Hematopoietic multipotent progenitor cell treated with erythropoietin and hydrocortisone succinate and interleukin-3 and kit ligand, for 15 days (in vitro differentiated cells): Measurements from ENCODE around the gene PCDHA8.
"Not testable (repeated sequence)": the region's sequence is repeated elsewhere in the genome, so short reads cannot be mapped to it uniquely, and the experiment has no call there.

Experiments used
- DNase-seq: peaks from one replicate; pipeline ENCODE4 v3.0.0-alpha.2; 2015; ENCODE audit warnings: low spot score

The PCDHA8 gene

DNA sequence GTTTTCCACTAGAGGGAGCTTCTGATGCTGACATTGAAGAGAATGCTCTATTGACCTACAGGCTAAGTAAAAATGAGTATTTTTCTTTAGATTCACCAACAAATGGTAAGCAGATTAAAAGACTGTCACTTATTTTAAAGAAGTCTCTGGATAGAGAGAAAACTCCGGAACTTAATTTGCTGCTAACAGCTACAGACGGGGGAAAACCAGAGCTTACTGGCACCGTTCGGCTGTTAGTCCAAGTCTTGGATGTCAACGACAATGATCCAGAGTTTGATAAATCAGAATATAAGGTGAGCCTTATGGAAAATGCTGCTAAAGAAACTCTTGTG, 28.5 kb downstream of the PCDHA8 start:
- no peak for DNase-seq

DNA sequence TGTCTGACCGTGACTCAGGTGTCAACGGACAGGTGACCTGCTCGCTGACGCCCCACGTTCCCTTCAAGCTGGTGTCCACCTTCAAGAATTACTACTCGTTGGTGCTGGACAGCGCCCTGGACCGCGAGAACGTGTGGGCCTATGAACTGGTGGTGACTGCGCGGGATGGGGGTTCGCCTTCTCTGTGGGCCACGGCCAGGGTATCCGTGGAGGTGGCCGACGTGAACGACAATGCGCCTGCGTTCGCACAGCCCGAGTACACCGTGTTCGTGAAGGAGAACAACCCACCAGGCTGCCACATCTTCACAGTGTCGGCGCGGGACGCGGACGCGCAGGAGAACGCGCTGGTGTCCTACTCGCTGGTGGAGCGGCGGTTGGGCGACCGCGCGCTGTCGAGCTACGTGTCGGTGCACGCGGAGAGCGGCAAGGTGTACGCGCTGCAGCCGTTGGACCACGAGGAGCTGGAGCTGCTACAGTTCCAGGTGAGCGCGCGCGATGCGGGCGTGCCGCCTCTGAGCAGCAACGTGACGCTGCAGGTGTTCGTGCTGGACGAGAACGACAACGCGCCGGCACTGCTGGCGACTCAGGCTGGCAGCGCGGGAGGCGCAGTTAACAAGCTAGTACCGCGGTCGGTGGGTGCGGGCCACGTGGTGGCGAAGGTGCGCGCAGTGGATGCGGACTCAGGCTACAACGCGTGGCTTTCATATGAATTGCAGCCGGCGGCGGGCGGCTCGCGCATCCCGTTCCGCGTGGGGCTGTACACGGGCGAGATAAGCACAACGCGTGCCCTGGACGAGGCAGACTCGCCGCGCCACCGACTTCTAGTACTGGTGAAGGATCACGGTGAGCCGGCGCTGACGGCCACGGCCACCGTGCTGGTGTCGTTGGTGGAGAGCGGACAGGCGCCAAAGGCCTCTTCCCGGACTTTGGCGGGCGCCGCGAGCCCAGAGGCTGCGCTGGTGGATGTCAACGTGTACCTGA, 29.5 kb downstream of the PCDHA8 start:
- no peak for DNase-seq

DNA sequence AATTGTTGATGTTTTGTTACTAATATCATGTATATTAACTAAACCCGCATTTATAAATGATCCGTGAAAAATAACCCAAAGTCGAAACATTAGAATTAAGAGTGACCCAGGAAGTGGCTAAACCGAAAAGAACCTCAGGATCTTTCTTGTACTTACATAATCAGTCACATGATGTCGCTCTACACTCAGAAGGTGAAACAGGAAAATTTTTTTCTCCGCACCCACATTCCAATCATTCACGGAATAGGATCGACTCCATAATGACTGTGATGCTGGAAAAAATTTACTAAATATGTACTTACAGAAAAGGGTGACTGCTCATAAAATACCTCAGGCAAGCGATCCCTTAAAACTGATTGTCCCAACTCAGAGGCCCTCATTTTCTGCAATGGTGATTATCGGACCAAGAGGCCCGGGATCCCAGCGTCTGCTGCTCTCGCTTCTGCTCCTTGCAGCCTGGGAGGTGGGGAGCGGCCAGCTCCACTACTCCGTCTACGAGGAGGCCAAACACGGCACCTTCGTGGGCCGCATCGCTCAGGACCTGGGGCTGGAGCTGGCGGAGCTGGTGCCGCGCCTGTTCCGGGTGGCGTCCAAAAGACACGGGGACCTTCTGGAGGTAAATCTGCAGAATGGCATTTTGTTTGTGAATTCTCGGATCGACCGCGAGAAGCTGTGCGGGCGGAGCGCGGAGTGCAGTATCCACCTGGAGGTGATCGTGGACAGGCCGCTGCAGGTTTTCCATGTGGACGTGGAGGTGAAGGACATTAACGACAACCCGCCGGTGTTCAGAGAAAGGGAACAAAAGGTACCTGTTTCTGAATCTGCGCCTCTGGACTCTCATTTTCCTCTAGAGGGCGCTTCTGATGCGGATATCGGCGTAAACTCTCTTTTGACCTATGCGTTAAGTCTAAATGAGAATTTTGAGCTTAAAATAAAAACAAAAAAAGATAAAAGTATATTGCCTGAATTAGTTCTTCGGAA, 34.4 kb downstream of the PCDHA8 start, which contains the start of gene PCDHA12:
Gene PCDHA12, plus strand, starts transcription at position 224 of the 981 bp plus-strand sequence. Its CDS starts 165 bp downstream, at position 389.
- no peak for DNase-seq

DNA sequence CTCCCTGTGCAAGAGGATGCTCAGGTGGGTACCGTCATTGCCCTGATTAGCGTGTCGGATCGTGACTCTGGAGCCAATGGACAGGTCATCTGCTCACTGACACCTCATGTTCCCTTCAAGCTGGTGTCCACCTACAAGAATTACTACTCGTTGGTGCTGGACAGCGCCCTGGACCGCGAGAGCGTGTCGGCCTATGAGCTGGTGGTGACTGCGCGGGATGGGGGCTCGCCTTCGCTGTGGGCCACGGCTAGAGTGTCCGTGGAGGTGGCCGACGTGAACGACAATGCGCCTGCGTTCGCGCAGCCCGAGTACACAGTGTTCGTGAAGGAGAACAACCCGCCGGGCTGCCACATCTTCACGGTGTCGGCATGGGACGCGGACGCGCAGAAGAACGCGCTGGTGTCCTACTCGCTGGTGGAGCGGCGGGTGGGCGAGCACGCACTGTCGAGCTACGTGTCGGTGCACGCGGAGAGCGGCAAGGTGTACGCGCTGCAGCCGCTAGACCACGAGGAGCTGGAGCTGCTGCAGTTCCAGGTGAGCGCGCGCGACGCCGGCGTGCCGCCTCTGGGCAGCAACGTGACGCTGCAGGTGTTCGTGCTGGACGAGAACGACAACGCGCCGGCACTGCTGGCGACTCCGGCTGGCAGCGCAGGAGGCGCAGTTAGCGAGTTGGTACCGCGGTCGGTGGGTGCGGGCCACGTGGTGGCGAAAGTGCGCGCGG, 35.7 kb downstream of the PCDHA8 start:
- not testable (repeated sequence) for DNase-seq

DNA sequence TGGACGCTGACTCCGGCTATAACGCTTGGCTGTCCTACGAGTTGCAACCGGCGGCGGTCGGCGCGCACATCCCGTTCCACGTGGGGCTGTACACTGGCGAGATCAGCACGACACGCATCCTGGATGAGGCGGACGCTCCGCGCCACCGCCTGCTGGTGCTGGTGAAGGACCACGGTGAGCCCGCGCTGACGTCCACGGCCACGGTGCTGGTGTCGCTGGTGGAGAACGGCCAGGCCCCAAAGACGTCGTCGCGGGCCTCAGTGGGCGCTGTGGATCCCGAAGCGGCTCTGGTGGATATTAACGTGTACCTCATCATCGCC, 36.2 kb downstream of the PCDHA8 start:
- no peak for DNase-seq

DNA sequence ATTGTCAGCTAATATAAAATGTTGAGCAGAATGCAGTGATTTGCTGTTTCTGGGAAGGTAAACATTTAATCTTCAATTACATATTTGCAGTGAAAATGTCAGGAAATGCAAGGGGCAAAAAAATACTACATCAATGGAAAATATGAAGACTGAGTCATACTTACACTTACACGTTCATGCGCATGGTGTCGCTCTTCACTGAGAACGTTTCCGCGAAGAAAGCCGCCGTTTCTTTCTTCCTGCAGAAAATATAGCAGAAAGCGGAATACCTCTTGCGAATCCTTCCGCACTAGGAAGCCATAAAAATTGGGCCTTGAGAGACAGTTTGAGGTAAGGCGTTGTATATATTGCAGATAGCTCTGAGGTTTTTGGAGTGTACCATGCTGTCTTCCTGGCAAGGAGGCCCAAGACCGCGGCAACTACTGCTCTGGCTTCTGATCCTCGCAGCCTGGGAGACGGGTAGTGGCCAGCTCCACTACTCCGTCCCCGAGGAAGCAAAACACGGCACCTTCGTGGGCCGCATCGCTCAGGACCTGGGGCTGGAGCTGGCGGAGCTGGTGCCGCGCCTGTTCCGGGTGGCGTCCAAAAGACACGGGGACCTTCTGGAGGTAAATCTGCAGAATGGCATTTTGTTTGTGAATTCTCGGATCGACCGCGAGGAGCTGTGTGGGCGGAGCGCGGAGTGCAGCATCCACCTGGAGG, 41.1 kb downstream of the PCDHA8 start, which contains the start of gene PCDHA13:
Gene PCDHA13, plus strand, starts transcription at position 236 of the 702 bp plus-strand sequence. Its CDS starts 145 bp downstream, at position 381.
- no peak for DNase-seq

DNA sequence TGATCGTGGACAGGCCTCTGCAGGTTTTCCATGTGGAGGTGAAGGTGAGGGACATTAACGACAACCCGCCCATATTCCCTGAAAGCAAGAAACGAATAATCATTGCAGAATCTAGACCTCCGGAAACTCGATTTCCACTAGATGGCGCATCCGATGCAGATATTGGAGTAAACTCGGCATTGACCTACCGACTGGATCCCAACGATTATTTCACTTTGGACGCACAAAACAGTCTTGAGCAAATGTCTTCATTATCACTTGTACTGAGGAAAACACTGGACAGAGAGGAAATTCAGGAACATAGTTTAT, 41.6 kb downstream of the PCDHA8 start:
- DNase-seq = no peak

DNA sequence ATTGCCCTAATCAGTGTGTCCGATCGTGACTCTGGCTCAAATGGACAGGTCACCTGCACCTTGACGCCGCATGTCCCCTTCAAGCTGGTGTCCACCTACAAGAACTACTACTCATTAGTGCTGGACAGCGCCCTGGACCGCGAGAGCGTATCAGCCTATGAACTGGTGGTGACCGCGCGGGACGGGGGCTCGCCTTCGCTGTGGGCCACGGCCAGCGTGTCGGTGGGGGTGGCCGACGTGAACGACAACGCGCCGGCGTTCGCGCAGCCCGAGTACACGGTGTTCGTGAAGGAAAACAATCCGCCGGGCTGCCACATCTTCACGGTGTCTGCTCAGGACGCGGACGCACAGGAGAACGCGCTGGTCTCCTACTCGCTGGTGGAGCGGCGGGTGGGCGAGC, 42.4 kb downstream of the PCDHA8 start:
- no peak for DNase-seq

DNA sequence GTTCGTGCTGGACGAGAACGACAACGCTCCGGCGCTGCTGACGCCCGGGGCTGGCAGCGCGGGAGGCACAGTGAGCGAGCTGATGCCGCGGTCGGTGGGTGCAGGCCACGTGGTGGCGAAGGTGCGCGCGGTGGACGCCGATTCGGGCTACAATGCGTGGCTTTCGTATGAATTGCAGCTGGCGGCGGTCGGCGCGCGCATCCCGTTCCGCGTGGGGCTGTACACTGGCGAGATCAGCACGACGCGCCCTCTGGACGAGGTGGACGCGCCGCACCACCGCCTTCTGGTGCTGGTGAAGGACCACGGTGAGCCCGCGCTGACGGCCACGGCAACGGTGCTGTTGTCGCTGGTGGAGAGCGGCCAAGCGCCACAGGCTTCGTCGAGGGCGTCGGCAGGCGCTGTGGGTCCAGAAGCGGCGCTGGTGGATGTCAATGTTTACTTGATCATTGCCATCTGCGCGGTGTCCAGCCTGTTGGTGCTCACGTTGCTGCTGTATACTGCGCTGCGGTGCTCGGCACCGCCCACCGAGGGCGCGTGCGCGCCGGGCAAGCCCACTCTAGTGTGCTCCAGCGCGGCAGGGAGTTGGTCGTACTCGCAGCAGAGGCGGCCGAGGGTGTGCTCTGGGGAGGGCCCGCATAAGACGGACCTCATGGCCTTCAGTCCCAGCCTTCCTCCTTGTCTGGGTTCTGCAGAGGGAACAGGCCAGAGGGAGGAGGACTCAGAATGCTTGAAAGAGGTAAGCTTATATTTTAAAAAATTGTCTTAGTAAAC, 43.1 kb downstream of the PCDHA8 start:
- no peak for DNase-seq
